ENCODE measurements around the gene TSR3.
A peak's percentile ranks its signal among the peaks of the same experiment; 100 is the strongest.

TSR3 gene

GRCh38 chr16:1377406-1378010 lies 25.8 kb upstream of the TSR3 start:
- DNase-seq (ENCODE audit: low read depth in 2 of 2) = no peak

DNA sequence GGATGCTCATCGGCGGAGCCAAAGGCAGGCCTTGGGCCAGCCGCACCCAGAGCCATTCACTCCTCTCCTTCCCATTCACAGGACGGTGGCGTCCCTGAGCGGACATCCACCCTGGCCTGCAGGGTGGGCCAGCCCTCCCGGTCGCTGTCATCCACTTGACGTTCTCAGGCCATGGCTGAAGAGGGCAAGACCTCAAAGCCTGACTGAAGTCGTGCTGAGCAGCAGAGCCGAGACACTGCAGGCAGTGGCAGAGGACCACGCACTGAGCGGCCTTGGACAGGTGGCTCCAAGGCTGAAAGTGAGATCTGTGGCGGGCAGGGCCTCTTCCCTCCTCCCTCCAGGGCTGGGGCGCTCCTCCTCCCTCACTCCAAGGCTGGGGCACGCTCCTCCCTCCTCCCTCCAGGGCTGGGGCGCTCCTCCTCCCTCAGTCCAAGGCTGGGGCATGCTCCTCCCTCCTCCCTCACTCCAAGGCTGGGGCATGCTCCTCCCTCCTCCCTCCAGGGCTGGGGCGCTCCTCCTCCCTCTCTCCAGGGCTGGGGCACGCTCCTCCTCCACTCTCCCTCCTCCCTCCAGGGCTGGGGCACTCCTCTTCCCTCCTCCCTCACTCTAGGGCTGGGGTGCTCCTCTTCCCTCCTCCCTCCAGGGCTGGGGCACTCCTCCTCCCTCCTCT lies 24.2 kb upstream of the TSR3 start:
- DNase-seq (ENCODE audit: low read depth in 2 of 2) = no peak

- DNase-seq (ENCODE audit: low read depth in 2 of 2) = no peak
Observed at GRCh38 chr16:1375298-1375640, 23.6 kb upstream of the TSR3 start.

GRCh38 chr16:1374418-1375297 lies 23.0 kb upstream of the TSR3 start:
- no peak for DNase-seq (ENCODE audit: low read depth in 2 of 2)

GRCh38 chr16:1372292-1372950 lies 20.7 kb upstream of the TSR3 start:
- no peak for DNase-seq (ENCODE audit: low read depth in 2 of 2)

DNA sequence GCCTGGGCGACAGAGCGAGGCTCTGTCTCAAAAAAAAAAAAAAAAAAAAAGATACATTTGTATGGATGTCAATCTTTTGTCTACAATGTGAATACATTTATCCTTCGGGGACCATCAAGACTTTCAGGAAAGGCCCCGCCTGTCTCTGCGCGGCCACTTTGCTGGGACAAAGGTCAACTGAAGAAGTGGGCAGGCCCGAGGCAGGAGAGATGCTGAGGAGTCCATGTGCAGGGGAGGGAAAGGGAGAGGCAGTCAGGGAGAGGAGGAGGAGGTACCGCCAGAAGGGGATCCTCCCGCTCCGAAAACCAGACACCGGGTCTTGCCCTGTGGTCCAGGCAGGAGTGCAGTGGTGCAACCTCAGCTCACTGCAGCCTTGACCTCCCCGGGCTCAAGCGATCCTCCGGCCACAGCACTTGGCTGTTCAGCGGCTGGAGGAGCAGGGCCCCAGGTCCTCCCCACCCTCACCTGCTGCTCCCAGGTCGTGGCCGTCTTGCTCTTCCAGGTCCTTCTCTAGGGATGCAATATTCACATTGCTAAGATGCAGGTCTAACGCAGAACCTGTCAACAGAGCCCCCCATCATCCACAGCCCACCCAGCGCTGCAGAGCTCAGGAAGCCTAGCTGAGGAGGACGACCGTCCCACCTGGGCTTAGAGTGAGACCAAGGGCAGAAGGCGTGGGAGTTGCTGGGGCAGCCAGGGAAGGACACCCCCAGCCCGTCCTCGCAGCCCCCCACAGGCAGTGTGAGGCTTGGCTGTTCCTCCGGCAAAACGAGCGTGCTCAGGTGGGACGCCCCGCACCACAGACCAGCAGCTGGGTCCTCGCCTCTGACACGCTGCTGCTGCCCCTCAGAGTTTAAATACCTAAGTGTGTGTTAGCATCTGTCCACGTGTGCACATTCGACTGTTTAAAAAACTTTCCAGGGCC lies 19.6 kb upstream of the TSR3 start:
- DNase-seq (ENCODE audit: low read depth in 2 of 2) = no peak

- DNase-seq (ENCODE audit: low read depth in 2 of 2) = no peak
Observed at GRCh38 chr16:1367486-1368174, 16.0 kb upstream of the TSR3 start.

DNA sequence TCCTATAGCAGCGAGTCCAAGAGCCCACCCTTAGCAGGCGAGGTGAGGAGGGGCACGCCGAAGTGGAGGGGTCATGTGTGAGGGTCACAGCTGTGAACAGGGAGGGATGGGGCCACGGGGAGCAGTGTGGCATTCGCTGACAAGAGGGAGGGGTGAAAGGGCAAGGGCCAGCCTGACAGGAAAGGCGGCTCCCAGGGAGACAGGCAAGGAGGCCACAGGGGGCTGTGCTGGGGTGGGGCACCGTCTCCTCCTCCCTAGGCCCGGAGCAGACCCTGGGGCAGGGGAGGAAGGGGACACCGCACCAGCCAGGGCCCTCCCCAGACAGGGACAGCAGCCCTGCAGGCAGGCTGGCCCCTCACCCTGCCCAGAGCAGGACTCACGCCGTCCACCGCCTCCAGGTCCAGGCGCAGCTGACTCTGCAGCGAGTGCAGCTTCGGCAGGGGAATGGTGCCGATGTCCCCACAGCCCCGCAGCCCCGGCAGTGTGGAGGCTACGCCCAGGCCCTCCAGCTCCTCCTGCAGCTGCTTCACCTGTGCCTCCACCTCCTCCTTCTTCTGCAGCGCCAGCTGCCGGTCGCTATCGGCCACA lies 15.1 kb upstream of the TSR3 start:
- no peak for DNase-seq (ENCODE audit: low read depth in 2 of 2)

DNA sequence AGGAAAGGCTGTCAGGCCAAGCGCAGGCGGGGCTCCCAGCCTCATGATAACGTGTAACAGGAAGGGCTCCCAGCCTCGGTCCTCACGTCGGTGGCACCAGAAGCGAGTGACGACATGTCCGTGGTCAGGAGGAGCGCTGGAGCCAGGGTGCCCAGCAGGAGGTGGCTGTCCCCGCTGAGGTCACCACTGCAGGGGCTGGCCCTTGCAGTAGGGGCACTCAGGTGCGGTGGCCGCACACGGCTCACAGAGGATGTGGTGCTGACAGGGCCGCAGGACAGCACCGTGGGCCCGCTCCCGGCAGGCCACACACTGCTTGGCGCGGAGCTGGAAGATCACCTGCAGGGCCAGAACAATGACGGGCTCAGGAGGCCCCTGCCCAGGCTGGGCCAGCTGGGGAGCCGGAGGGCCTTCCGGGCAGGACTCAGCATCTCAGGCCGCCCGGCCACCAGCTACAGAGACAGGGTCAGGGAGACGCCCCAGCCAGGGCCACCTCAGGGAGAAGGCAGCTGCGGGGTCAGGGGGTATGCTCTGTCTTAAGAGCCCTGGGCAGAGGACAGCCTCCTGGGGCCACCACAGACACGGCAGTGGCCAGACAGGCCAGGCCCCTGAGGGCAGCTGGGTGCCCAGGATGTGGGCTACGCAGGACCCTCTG lies 14.5 kb upstream of the TSR3 start:
- no peak for DNase-seq (ENCODE audit: low read depth in 2 of 2)

DNA sequence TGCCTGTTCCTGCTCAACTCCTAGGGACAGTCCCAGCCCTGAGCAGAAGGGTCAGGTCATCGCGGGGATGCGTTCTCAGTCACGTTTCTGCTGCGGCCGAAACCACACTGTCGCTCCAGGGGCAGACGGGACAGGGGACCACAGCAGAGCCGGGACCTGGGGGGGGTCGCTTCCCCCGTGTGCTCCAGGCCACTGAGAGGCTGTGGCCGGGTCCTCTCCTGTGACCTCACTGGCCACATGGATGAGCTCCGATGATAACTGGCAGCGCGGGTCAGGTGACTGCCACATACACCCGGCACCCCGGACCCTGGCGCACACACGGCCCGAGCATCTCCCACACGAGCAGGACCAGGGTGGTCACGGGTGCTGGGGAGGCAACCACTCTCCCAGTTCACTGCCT lies 12.8 kb upstream of the TSR3 start:
- no peak for DNase-seq (ENCODE audit: low read depth in 2 of 2)

DNA sequence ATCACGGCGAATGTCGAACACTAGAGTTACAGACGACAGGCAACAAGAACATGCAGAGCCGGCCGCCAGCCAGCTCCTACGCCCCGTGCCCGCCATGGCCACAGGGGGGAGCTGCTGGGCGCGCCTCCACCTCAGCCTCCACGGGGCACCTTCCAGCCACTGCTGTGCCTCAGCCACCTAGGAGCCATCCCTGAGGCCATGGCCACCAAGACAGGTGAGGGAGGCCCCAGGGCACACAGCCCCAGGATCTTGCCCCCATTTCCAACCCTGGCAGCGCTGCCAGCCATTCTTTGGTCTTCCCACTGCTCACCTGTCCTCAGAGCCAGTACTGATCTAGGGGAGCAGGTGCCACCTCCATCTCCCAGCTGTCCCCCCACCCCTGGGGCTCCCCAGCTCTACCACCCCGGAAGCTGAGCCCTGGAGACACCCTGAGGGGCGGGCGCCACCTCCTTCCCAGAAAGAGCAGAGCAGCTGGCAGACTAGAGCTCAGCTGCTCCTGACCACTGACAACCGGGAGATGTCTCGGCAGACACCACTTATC lies 11.9 kb upstream of the TSR3 start:
- peak; percentile 57 to 60 for DNase-seq (ENCODE audit: low read depth in 2 of 2)

- DNase-seq (ENCODE audit: low read depth in 2 of 2) = no peak
Observed at GRCh38 chr16:1362807-1363206, 11.1 kb upstream of the TSR3 start.

GRCh38 chr16:1361685-1362360 lies 10.1 kb upstream of the TSR3 start:
- DNase-seq (ENCODE audit: low read depth in 2 of 2) = no peak

- DNase-seq (ENCODE audit: low read depth in 2 of 2) = no peak
Observed at GRCh38 chr16:1357906-1358566, 6.4 kb upstream of the TSR3 start.

- no peak for DNase-seq (ENCODE audit: low read depth in 2 of 2)
Observed at GRCh38 chr16:1356061-1356900, 4.6 kb upstream of the TSR3 start.

DNA sequence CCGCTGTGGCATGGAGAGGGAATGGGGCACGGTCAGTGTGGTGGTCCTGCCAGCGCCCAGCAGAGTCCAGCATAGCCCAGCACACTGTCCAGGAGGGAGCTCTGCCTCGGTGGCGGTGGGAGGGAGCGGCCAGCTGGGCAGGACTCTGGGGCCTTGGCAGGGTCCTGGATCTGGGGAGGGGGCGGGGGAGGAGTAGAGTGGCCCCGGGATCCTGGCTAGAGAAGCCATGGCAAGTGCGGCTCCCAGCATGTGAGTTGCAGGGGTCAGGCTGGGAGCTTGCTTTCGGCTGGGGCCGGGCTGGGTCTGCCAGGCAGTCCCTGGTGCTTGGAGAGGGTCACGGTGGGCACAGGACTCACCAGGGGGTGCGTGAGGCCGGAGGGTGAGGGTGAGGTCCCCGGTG lies 3.9 kb upstream of the TSR3 start:
- no peak for DNase-seq (ENCODE audit: low read depth in 2 of 2)

DNA sequence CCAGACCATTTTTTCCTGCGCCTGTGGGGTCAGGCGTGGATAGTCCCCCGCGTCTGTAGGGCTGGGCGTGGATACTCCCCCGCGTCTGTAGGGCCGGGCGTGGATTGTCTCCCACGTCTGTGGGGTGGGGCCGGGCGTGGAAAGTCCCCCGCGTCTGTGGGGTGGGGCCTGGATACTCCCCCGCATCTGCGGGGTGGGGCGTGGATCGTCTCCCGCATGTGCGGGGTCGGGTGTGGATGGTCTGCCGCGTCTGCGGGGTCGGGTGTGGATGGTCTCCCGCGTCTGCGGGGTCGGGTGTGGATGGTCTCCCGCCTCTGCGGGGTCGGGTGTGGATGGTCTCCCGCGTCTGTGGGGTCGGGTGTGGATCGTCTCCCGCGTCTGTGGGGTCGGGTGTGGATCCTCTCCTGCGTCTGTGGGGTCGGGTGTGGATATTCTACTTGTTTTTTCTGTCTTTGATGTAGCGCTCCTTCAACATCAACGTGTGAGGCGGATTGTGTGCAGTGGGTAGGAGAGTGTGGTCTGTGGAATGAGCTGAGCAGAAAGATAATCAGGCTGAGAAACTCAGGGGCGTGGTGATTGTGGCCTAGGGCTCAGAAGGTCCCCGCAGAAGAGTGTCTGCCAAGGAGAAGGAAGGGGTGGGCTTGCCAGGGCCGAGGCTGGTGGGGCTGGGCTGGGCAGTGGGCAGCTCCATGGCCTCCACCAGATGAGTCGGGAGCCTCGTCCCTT lies 3.3 kb upstream of the TSR3 start:
- DNase-seq (ENCODE audit: low read depth in 2 of 2) = no peak

Data from stimulated activated CD8-positive, alpha-beta memory T cell treated with anti-CD3 and anti-CD28 coated beads, Interleukin-2, amount 100 ng/mL, for 48 hours (primary cell).